H1 (cell line): ENCODE results near the gene COL6A5. TPM values are rescaled to one million over a fixed set of nuclear protein-coding genes. Genes with fewer than 3 reads are reported as not detected.
"Not testable (repeated sequence)": the region's sequence is repeated elsewhere in the genome, so short reads cannot be mapped to it uniquely, and the experiment has no call there.

Source experiments
- CTCF ChIA-PET: fragments of 300-600 bp; sonication (Branson Sonifier 250); formaldehyde crosslinking; loops from one replicate; lab custom pipeline; 2021; ENCODE audit not compliant: partially characterized antibody; lab: Charles Lee
- POLR2A ChIA-PET: fragments of 300-600 bp; sonication (Branson Sonifier 250); formaldehyde crosslinking; loops from one replicate; lab custom pipeline; 2021; ENCODE audit warnings: inconsistent platforms; ENCODE audit not compliant: partially characterized antibody; lab: Charles Lee
- DNase-seq, 2 experiments: peaks; one replicate each; pipeline versions ENCODE4 v3.0.0 to v3.0.0-alpha.2; 2010 to 2022; ENCODE audit warnings: low spot score in 2 of 2, low read depth in 1 of 2, mixed read lengths in 1 of 2
- FAIRE-seq: peaks from 2 replicates; lab custom pipeline; 2011; peaks lifted over from hg19 to GRCh38; lab: Jason Lieb, UNC
- H2AFZ ChIP-seq: 2 replicates; pipeline ENCODE4 v1.8.1; 2012; ENCODE audit warnings: low read length, inconsistent platforms
- H2AK5ac ChIP-seq: 2 replicates; pipeline ENCODE4 v1.6.1; 2013; ENCODE audit warnings: low read depth, low read length
- H2BK120ac ChIP-seq: replicated peaks from 2 replicates; pipeline ENCODE3; 2013; ENCODE audit warnings: low read depth, low read length, inconsistent platforms
- H2BK12ac ChIP-seq: 2 replicates; pipeline ENCODE4 v1.6.1; 2013; ENCODE audit warnings: low read depth, low read length
- H2BK15ac ChIP-seq: 2 replicates; pipeline ENCODE4 v1.6.1; 2013; ENCODE audit warnings: low read length
- H2BK20ac ChIP-seq: 2 replicates; pipeline ENCODE4 v1.6.1; 2013; ENCODE audit warnings: low read length
- H2BK5ac ChIP-seq: 2 replicates; pipeline ENCODE4 v1.6.1; 2013; ENCODE audit warnings: low read depth, low read length
- H3K14ac ChIP-seq: 2 replicates; pipeline ENCODE4 v1.6.1; 2013; ENCODE audit warnings: inconsistent platforms; ENCODE audit not compliant: insufficient read length
- H3K18ac ChIP-seq: 2 replicates; pipeline ENCODE4 v1.6.1; 2013; ENCODE audit warnings: low read length; ENCODE audit errors: extremely low read depth
- H3K23ac ChIP-seq: 2 replicates; pipeline ENCODE4 v1.6.1; 2013; ENCODE audit warnings: inconsistent platforms; ENCODE audit not compliant: insufficient read length
- H3K23me2 ChIP-seq: 2 replicates; pipeline ENCODE4 v1.6.1; 2013; ENCODE audit warnings: low read depth, low read length
- H3K27ac ChIP-seq: 2 replicates; pipeline ENCODE4 v1.6.1; 2011; ENCODE audit warnings: low read depth, low read length, inconsistent platforms
- H3K27me3 ChIP-seq, 4 experiments: replicated peaks in 1 of 4; 1 replicate in 1 of 4; 2 replicates in 3 of 4; pipeline versions ENCODE4 v1.6.1 to v1.8.1; 2011 to 2013; ENCODE audit warnings: low read length in 3 of 4, mild to moderate bottlenecking in 3 of 4, inconsistent platforms in 2 of 4, mixed read lengths in 2 of 4, moderate library complexity in 1 of 4; ENCODE audit not compliant: control insufficient read depth in 3 of 4, insufficient read depth in 3 of 4; ENCODE audit errors: extremely low read depth in 1 of 4
- H3K36me3 ChIP-seq, 4 experiments: 2 replicates each; pipeline versions ENCODE4 v1.6.1 to v1.8.1; 2011 to 2013; ENCODE audit warnings: mild to moderate bottlenecking in 4 of 4, low read length in 3 of 4, moderate library complexity in 2 of 4, control low read depth in 1 of 4, inconsistent platforms in 1 of 4; ENCODE audit not compliant: insufficient read depth in 4 of 4, control insufficient read depth in 2 of 4
- H3K4ac ChIP-seq: replicated peaks from 2 replicates; pipeline ENCODE3; 2013; ENCODE audit warnings: low read length, low read depth, mixed read lengths, inconsistent platforms; ENCODE audit not compliant: insufficient read length
- H3K4me1 ChIP-seq, 4 experiments: replicated peaks in 1 of 4; 1 replicate in 1 of 4; 2 replicates in 3 of 4; pipeline versions ENCODE4 v1.6.1 to v1.8.1; 2011 to 2013; ENCODE audit warnings: low read length in 3 of 4, inconsistent platforms in 2 of 4, mixed read lengths in 1 of 4; ENCODE audit not compliant: insufficient read depth in 4 of 4, control insufficient read depth in 3 of 4
- H3K4me2 ChIP-seq, 2 experiments: 2 replicates each; pipeline versions ENCODE4 v1.6.1 to v1.8.1; 2011 to 2013; ENCODE audit warnings: low read depth in 2 of 2, low read length in 2 of 2, control low read depth in 1 of 2, inconsistent platforms in 1 of 2, mild to moderate bottlenecking in 1 of 2; ENCODE audit not compliant: insufficient read depth in 1 of 2
- H3K4me3 ChIP-seq, 4 experiments: fragments of 200-600, 300-600 bp in 1 of 4; sonication (generic), shearing (Covaris generic), sonication (Bioruptor Twin) in 1 of 4; 2 replicates each; pipeline versions ENCODE4 v1.5.1 to v1.8.1; 2011 to 2016; ENCODE audit warnings: low read length in 4 of 4, low read depth in 3 of 4, control low read depth in 2 of 4, inconsistent platforms in 2 of 4, mild to moderate bottlenecking in 2 of 4, mixed read lengths in 1 of 4, moderate library complexity in 1 of 4; ENCODE audit not compliant: insufficient read depth in 2 of 4; ENCODE audit errors: extremely low read depth in 1 of 4
- H3K56ac ChIP-seq: replicated peaks from 2 replicates; pipeline ENCODE3; 2013; ENCODE audit warnings: low read depth, mild to moderate bottlenecking, mixed read lengths, low read length, inconsistent platforms; ENCODE audit not compliant: insufficient read length
- H3K79me1 ChIP-seq: 2 replicates; pipeline ENCODE4 v1.6.1; 2013; ENCODE audit warnings: low read depth, low read length, control low read depth
- H3K79me2 ChIP-seq, 2 experiments: 2 replicates each; pipeline versions ENCODE4 v1.6.1 to v1.8.1; 2012 to 2013; ENCODE audit warnings: low read length in 2 of 2, mild to moderate bottlenecking in 2 of 2, inconsistent platforms in 1 of 2; ENCODE audit not compliant: insufficient read depth in 2 of 2, control insufficient read depth in 1 of 2
- H3K9ac ChIP-seq, 4 experiments: replicated peaks in 1 of 4; 1 replicate in 1 of 4; 2 replicates in 3 of 4; pipeline versions ENCODE4 v1.6.1 to v1.8.1; 2011 to 2013; ENCODE audit warnings: low read depth in 3 of 4, low read length in 3 of 4, control low read depth in 2 of 4, mild to moderate bottlenecking in 2 of 4, moderate library complexity in 2 of 4, inconsistent platforms in 1 of 4; ENCODE audit errors: extremely low read depth in 1 of 4
- H3K9me3 ChIP-seq, 2 experiments: 2 replicates each; pipeline versions ENCODE4 v1.6.1 to v1.8.1; 2012 to 2013; ENCODE audit warnings: mild to moderate bottlenecking in 2 of 2, moderate library complexity in 2 of 2, control low read depth in 1 of 2, inconsistent platforms in 1 of 2, low read depth in 1 of 2, low read length in 1 of 2, mixed read lengths in 1 of 2; ENCODE audit not compliant: insufficient read depth in 2 of 2
- H4K20me1 ChIP-seq, 2 experiments: replicated peaks in 1 of 2; 2 replicates each; pipeline versions ENCODE3 to v1.8.1; 2011 to 2013; ENCODE audit warnings: inconsistent platforms in 2 of 2, low read length in 2 of 2, mild to moderate bottlenecking in 1 of 2; ENCODE audit not compliant: insufficient read depth in 2 of 2, control insufficient read depth in 1 of 2
- H4K5ac ChIP-seq: 2 replicates; pipeline ENCODE4 v1.6.1; 2013; ENCODE audit warnings: low read length, low read depth, mixed read lengths, inconsistent platforms; ENCODE audit not compliant: insufficient read length
- H4K8ac ChIP-seq: 2 replicates; pipeline ENCODE4 v1.8.0; 2013; ENCODE audit warnings: mild to moderate bottlenecking, moderate library complexity, low read length, inconsistent platforms; ENCODE audit not compliant: insufficient read depth; ENCODE audit errors: extremely low read depth
- H4K91ac ChIP-seq: replicated peaks from 2 replicates; pipeline ENCODE3; 2013; ENCODE audit warnings: low read length, mixed read lengths, inconsistent platforms; ENCODE audit not compliant: insufficient read length
- WGBS, 2 experiments: shearing (Covaris generic) in 1 of 2; methylation state at CpG; one replicate each; pipeline versions ENCODE4 v1.1.6 to v1.1.7; 2013 to 2015; ENCODE audit warnings: low lambda C conversion rate in 2 of 2, mixed read lengths in 2 of 2, inconsistent platforms in 1 of 2, low coverage in 1 of 2, missing lambda C conversion rate in 1 of 2; ENCODE audit not compliant: insufficient replicate concordance in 2 of 2, insufficient coverage in 1 of 2, insufficient read length in 1 of 2; ENCODE audit errors: extremely low coverage in 1 of 2, missing lambda C conversion rate in 1 of 2; 5-methylcytosine and 5-hydroxymethylcytosine counted together
- polyA plus RNA-seq, 7 experiments: library from polyadenylated mRNA; depleted of rRNA in 3 of 7; stranded (reverse) in 5 of 7; unstranded in 2 of 7; fragments of >200 nt in 5 of 7; fragments of 200-250 nt in 2 of 7; gene quantifications; 1 replicate in 5 of 7; 2 replicates in 1 of 7; 4 replicates in 1 of 7; pipeline versions ENCODE4 v1.2.1 to v1.2.3, GENCODE V29; 2011 to 2013; ENCODE audit warnings: missing spikeins in 2 of 7, mixed read lengths in 2 of 7
- total RNA-seq: library from RNA; stranded (reverse); fragmentation: NEBNext Ultra II Directional; extraction: Animal tissue kit (Norgen Biotek cat#: 25700); gene quantifications from 2 replicates; pipeline ENCODE4 v1.2.1, GENCODE V29; 2021

COL6A5 gene
- total and polyA plus RNA-seq, 2 of the 8 experiments (the other 6 are each of a cell fraction or from before 2014, with no cell fraction given) = 0.05 to 0.06 TPM

DNA sequence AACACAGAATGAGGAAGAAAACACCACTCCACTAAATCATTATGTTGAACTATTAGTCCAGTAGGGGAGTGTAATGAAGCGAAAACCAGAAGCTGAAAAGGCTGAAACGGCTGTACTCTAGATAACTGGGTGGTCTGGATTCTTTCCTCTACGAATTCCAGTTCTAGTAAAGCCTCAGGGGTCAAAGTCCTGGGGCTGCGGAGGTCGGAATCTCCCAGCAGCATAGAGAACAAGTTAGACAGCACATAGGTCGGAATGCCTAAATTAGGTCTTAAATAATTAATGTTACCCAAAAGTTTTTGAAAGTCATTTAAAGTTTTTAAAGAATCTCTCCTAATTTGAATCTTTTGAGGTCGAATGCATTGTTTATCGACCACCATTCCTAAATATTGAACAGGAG lies 102.7 kb downstream of the COL6A5 start:
- H4K8ac ChIP-seq, CTCF ChIA-PET, H3K56ac ChIP-seq, H4K20me1 ChIP-seq, H4K91ac ChIP-seq, H3K18ac ChIP-seq, H3K4me1 ChIP-seq, H3K27me3 ChIP-seq, H2AK5ac ChIP-seq, H2BK120ac ChIP-seq, H2BK15ac ChIP-seq, H3K14ac ChIP-seq, H3K36me3 ChIP-seq, H3K9ac ChIP-seq, H3K9me3 ChIP-seq, H3K4me3 ChIP-seq, H3K79me2 ChIP-seq, H2BK20ac ChIP-seq, POLR2A ChIA-PET, H3K27ac ChIP-seq, H3K4ac ChIP-seq, H4K5ac ChIP-seq, DNase-seq, H2BK5ac ChIP-seq, H3K4me2 ChIP-seq, H3K23me2 ChIP-seq, FAIRE-seq, H3K79me1 ChIP-seq, H2AFZ ChIP-seq, H3K23ac ChIP-seq, H2BK12ac ChIP-seq: not testable (repeated sequence)
- 79% methylated on average over 8 of the region's 8 CpGs; no CpG with 5 or more reads in 1 of the 2 experiments for WGBS, 2 experiments
